ENCODE data around the gene LCE3A.

DNA sequence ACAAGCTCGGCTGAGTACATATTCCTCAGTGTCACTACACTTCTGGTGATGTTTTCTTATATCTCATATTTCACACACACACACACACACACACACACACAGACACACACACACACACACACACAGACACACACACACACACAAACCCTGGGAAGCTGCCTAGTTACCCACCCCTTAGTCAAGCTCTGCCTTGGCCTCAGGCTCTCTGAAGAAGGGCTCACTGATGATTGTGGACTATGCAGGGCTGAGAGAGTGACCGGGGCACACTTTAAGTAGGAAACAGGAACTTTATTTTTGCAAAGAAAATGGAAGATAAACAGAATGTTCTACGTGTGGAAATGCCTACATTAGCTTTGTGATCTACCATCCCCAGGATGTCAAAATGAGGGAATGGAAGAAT, 21.0 kb upstream of the LCE3A start:
- TF ChIP-seq CTCF (IDR thresholded peaks at IDR 0.05) (no peak), POLR2A (IDR thresholded peaks at IDR 0.05) (no peak)

Measured in adrenal gland (tissue), 5 donors.